GM21717 (cell line): ENCODE results near the gene NHS.

ENCODE experiments used
- ATAC-seq: cut with Tn5 transposase; IDR thresholded peaks from one replicate; pipeline ENCODE4 v1.9.1; 2021; ENCODE audit warnings: mild to moderate bottlenecking, moderate library complexity; ENCODE audit not compliant: unreplicated experiment

NHS gene

DNA sequence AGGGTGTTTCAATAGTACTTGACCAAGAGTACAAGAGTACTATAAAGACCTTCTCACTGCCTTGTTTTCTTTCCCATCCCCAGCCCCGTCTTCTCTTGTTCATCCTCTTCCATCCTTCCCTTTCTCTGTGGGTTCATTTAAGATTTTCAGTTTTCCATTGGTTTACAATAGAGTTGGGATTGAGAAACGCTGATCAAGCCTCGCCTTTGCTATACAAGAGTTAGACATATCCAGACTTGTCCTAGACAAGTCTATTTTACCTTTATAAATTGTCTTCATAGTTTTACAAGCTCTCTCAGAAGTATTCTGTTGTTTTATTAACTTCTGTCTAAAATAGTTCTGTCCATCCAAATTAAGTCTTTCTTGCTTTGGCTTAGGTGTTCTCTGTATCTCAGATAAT is 332.7 kb downstream of the NHS start:
- no peak for ATAC-seq

DNA sequence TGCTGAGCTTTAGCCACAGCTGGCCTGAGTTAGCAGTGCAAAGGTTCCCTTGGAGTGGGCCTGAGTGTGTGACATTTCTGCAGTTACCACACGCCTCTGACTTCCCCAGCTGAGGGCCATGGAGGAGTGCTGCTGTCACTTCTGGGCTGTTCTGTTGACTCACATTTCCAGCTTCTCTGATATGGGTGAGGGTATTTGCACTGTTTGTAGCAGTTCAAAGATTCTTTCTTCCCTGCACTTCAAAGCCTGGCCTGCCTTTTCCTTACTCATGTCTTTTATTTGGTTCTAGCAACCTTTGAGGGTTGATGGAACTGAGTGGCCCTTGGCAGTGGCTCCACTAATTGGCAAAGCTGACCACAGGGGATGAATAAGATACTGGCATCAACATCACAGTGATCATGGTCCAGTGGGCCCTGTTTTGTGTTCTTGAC is 335.9 kb downstream of the NHS start:
- ATAC-seq: no peak

DNA sequence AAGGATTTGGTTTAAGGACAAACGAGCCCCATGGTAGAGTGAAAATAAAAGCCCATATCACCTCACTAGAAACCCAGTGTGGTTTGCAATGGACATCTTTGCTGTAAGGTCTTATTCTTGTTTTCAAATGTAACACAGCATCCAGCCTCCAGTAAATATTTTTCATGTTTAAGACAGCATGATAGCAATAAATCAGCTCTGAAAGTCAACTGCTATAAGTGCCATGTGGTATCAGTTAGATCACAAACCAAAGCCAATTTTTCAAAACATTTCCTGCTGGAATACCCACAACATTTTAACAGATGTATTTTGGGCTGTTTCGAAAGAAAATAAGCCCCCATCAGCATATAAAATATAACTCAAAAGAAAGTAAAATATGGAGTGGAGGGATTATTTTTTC is 338.3 kb downstream of the NHS start:
- ATAC-seq: no peak

DNA sequence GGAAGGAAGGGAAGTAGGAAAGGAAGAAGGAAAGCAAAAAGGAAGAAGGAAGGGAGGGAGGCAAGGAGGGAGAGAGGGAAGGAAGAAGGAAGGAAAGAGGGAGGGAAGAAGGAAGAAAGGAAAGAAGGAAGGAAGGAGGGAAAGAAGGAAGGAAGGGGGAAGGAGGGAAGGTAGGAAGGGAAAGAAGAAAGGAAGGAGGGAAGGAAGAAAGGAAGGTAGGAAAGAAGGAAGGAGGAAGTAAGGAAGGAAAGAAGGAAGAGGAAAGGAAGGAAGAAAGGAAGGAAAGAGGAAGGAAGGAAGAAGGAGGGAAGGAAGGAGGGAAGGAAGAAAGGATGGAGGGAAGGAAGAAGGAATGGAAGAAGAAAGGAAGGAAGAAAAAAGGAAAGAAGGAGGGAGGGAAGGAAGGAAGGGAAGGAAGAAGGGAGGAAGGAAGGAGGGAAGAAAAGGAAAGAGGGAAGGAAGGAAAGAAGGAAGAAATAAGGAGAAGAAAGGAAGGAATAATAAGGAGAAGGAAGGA is 343.7 kb downstream of the NHS start:
- no peak for ATAC-seq

DNA sequence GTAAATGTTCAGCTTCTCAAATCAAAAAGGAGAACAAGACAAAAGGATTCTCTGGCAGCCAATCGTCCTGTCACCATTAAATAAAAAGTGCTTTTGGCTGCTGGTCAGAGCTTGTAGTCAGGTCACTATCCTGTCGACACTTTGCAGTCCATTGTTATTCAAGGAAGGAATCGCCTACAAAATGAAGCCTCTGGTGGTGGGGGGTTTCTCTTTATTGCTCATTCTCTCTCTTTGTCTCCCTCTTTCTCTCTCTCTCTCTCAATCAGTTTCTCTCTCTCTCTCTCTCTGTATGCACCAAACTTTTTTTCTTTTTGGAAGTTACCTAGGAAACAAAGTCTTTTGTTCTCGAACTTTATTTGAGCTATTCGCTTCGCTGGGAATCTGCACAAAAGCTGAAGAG is 344.7 kb downstream of the NHS start:
- no peak for ATAC-seq

DNA sequence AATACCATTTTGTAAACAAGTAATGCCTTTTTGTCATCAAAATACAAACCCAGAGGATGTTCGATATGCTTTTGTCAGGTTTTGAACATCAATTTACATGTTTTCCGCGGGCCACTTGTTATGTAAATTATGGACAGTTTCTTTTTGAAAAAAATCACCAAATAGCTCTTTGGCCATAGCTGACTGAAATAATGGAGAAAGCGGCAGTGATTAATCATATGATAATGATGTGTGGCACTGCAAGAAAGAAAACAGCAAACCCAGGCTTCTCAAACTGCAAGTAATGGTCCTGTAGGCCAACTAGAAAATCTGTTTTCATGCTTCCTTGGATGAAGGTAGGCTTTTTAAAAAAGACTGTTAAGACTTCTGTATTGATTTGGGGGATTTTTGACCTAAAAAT is 346.7 kb downstream of the NHS start:
- no peak for ATAC-seq

DNA sequence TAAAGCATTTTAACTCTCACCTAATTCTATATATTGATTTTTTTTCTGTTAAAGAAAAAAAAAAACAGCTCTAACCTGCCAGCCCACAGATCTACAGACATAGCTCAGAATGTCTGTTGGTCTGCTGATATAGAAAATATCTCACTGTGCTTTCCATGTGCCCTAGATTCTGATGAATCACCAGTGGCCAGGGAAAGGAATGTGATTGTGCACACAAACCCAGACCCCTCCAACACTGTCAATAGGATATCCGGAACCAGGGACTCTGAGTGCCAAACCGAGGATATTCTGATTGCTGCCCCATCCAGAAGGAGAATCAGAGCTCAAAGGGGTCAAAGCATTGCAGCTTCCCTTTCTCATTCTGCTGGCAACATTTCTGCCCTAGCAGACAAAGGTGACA is 350.2 kb downstream of the NHS start:
- no peak for ATAC-seq

DNA sequence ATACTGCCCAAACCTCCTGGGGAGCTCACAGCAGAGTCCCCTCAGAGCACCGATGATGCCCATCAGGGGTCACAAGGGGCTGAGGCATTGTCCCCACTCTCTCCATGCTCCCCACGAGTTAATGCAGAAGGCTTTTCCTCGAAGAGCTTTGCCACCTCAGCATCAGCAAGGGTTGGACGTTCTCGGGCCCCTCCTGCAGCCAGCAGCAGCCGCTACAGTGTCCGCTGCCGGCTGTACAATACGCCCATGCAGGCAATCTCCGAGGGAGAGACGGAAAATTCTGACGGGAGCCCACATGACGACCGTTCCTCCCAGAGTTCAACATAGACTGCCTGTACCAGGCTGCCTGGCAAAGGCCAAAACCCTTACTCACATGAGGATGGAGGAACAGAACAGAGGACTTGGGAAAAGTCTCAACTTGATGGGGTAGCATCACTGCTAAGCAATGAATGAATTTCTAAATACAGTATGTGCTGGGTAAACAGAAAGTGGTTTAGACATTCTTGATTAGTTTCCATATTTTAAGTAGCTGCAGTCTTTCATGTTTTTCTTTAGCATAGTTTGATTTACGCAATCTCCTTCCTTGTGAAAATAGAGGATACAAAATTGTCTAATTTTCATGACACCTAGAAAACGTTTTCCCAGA is 357.3 kb downstream of the NHS start:
- ATAC-seq: no peak

DNA sequence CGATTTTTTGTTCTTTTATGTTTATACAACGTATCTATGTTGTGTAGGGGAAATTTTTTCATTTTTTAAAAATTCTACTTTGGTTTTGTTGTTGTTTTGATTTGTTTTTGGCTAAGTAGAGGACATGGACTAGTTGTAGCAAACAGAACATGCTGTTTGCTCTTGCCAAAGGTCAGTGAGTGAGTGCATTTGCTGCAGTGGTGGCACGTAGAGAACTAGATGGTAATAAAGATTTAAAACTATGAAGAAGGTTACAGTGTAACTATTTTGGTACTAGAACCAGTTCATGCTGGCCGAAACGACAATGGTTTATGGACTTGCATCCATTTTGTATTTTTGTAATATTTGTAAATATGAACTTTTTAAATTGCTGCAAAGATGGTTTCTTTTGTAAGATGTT is 360.4 kb downstream of the NHS start:
- no peak for ATAC-seq

DNA sequence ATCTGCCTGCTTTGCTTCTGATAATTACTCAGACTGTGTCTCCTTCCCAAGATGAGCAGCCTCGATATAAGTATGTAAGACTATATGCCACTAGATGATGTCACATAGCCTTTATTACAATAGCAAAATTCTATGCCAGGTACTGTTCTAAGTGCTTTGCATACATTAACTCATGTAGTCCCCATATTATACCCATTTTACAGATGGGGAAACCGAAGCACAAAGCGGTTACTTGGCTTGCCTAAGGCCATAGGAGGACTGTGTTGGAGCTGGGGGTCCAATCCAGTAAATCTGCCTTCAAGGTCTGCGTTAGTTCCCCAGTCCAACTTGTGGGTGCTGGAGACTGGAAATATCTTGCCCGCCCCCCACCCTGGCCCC is 361.5 kb downstream of the NHS start:
- ATAC-seq: no peak

DNA sequence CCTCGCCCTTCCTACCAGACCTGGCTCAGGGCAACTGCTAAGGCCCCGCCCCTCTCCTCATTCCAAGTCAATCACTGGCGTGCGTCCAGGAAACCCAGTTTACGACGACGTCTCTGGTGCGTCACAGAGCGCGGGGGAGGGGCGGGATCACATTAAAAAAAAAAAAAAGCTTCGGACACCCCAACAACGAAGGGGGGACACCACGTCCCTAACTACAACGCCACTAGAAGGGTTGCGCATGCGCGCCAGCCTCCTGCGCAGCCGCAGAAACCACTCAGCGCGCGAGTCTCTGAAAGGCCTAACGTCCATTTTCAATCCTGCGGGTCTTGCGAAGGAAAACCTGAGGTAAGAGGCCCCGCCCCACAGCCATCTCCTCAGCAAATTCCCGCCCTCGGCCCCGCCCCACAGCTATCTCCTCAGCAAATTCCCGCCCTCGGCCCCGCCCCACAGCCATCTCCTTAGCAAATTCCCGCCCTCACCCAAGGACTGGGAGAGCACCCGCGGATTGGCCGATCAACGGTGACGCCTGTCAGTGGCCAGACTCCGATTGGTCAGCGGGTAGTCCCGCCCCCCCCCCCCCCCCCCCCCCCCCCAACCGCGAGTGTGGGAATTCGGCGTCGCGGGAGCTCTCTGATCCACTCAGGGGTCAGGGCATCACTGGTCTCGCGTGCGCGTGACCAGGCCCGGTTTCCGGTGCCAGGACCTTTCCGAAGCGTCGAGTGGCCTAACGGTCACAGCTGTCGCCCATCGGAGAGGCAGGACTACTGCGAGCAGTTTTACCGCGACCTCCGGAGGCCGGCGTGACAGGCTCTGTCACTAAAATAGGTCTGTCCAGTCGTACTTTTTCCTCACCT is 362.1 kb downstream of the NHS start, which contains the start of gene SCML1:
TSS of gene SCML1 (plus strand) at position 638 of the 854 bp plus-strand sequence. CDS start 6,694 bp downstream, outside the sequence.
- peak; percentile 72 for ATAC-seq

DNA sequence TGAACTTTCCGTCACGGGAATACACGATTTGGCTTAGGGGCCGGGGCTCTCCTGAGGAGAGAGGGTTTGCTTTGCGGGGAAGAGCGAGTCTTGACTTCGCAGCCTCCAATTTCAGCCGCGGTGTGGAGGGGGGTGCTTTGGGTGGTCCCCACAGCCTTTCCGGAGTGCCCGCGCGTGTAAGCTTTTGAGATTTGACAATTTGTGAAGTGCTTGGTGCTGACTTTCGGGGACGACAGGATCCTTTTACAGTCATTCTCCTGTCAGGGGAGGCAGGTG is 362.6 kb downstream of the NHS start:
- peak; percentile 3 for ATAC-seq

DNA sequence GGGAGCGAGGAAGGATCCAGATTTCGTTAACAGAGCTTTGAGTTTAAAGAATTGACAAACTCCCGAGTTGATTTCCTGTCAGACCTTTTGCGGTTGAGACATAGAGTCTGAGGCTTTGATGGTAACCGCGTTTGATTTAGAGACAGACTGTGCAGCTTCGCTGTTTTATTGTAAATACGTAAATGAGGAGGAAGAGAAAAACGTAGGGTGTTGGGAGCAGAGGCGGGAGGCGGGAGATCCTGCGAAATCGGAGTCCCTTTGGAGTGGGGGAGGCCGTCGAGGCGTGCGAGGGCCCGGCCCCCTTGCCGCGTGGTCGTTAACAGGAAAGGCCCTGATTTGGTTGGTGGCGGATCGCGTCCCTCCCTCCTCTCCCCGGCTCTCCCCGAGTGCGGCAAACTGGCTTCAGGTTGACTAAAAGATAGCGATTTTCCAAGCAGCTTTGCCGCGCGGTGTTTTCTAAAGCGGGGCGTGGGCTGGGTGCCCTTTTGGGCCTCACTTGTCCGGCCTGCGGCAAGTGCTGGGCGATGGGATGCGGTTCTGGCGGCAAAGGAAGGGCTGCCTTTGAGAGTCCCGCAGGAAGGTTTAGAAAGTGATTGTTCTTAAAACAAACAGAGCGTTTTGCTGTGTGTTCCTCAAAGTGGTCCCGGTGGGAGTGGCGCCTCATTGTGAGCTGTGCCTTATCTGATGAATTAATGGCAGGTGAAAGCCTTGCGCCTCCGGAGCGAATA is 363.1 kb downstream of the NHS start:
- peak; percentile 21 for ATAC-seq

DNA sequence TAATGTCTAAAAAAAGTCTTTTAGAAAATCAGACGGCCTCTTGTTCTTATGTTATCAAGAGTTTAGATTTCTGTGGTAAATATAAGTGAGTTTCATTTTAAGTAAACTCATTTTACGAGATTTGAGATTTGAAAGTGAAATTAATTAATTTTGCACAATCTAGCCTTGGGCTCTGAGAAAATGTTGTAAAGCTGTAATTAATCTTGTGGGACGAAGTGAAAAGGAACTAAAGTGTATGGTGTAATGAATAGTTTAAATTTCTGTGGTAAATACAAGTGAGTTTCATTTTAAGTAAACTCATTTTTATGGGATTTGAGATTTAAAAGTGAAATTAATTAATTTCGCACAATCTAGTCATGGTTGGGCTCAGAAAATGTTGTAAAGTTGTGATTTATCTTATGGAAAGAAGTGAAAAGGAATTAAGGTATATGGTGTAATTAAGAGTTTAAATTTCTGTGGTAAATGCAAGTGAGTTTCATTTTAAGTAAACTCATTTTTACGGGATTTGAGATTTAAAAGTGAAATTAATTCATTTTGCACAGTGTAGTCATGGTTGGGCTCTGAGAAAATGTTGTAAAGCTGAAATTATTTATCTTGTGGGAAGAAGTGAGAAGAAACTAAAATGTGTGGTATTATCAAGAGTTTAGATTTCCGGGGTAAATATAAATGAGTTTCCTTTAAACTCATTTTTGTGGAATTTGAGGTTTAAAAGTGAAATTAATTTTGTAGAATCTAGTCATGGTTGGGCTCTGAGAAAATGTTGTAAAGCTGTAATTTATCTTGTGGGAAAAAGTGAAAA is 363.9 kb downstream of the NHS start:
- no peak for ATAC-seq

DNA sequence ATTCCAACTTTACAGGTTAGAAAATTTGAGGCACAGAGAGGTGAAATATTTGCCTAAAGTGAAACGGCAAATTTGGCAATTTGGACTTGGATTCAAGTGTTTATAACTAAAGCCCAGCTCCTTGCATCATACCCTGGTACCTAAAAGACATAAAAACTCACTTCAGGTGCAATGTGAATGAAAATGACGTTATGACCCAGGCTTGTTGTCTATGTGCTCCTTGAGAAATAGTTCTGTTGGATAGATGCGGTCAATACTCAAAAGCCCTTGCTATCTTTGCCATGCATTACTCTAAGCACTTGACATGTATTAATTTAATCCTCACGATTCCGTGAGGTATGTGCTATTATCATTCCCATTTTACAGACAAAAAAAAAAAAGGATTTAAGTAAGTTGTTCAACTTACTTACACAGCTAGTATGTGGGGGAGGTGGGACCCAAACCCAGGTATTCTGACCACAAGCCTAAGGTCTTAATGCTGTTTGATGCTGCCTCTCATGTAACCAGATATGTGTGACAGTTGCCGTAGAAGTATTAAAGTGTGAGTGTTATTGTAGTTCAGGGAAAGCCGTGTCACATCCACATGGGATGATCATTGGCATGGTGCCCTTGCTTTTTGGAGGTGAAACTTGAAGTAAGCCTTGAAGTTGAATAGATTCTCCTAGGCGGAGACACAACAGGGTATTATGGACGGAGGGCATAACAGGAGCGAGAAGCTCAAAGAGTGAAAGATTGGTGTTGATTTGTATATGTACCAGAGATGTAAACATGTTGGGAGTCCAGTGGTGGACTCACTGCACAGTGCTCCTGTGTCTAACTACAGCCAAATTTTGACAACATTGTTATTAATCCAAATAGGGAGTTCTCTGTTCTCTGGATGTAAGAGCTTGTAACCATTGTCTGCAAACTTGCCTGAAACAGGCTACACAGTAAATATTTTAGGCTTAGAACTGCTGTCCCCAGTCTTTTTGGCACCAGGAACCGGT is 365.4 kb downstream of the NHS start:
- no peak for ATAC-seq

DNA sequence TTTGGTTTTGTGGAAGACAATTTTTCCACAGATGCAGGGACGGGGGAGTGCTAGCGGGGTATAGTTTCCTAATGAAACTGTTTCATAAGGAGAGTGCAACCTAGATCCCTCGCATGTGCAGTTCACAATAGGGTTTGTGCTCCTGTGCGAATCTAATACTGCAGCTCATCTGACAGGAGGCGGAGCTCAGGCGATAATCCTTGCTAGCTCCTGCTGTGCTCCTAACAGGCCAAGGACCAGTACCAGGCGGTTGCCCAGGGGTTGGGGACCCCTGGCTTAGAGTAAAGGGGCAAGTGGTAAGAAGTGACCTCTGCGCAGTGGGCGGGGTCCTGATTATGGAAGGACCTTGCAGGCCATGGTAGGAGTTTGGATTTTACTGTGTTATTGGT is 366.1 kb downstream of the NHS start:
- ATAC-seq: no peak

DNA sequence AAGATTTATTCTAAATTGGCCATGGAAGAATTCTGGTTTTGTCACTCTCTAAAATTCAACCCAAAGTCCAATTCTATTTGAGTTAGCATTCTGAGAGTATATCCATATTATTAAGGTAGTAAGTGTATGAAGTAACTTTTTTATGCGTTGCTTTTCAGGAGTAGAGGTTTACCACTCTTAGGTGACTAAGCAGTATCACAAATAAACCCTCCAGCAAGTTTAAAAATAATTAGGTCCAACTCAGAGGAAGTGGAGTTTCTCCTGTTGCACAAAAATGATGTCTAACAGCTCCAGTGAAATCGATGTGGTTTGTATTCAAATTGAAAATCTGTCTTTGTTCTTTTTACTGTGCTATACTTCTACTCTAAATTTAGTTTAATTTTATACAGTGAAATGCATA is 368.9 kb downstream of the NHS start:
- ATAC-seq: no peak

DNA sequence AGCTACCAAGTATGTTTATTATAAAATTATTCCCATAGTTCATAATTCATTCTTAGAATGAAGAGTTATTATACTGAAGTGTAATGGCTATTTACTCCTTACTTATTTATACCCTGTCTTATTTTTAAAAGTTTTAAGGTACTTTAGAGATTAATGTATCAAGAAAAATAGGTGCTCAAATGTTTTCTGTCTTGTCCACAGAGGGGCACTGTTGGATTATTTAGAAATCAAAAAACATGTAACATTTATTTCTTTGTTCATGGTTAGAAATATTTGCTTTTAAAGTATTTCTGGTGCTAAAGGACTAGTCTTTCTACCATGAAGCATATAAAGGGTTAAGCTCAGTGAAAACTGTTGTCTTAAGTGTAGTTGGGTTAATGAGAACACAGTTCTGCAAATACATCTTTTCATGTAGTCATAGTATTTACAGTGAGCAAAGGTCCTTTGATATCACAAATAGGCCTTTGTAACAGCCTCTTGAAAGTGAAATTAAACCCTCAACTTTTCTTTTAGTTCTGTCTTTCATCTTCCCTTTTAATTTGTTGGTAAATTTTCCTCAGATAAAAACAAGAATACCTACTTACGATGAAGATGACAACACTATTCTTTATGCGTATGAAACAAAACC is 370.0 kb downstream of the NHS start:
- no peak for ATAC-seq

DNA sequence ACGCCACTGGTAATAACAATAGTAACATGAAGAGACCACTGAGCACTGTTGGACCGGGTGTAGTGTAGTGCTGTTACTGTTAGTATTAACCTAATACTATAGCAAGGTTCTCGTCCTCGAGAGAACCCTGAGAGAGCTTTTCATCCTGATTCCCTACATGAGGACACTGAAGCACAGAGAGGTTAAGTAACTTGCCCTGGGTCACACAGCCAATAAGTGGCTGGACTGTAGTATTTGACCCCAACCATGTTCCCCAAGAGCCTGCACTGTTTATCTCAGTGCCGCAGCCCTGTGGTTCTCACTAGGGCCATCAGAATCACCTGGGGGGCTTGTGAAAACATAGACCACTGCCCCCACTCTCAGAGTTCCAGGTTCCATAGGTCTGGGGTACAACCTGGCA is 372.7 kb downstream of the NHS start:
- ATAC-seq: no peak
